K562 (cell line): ENCODE data around the gene ATRX. TPM values are rescaled to one million over a fixed set of nuclear protein-coding genes. Genes with fewer than 3 reads are reported as not detected.

Experiments used
- ATAC-seq: fragments of 200-7000 bp; cut with Tn5 transposase; 3 replicates; pipeline ENCODE4 v1.9.1; 2020; ENCODE audit warnings: moderate library complexity
- BruUV-seq: library from RNA; stranded (reverse); fragments of 400-500 nt; replicated peaks from 2 replicates; lab custom pipeline; 2021; lab: Mats Ljungman, UMichigan
- CTCF ChIA-PET: fragments of 300-600 bp; formaldehyde crosslinking; extraction: SDS; loops from one replicate; lab custom pipeline; 2021; ENCODE audit warnings: low intra/inter-chr PET ratio; lab: Yijun Ruan, JAX
- POLR2A ChIA-PET: fragments of 300-600, 350-650 bp; sonication (Branson Sonifier 250); formaldehyde crosslinking; extraction: SDS; loops from one replicate; lab custom pipeline; 2021; ENCODE audit warnings: antibody characterized with exemption, inconsistent platforms; lab: Yijun Ruan, JAX
- DNase-seq, 4 experiments: peaks; one replicate each; pipeline versions ENCODE4 v3.0.0 to v3.0.0-alpha.2; 2011 to 2018; ENCODE audit warnings: low spot score in 3 of 4, mixed read lengths in 3 of 4; ENCODE audit errors: extremely low read depth in 1 of 4
- FAIRE-seq: peaks from 2 replicates; lab custom pipeline; 2011; peaks lifted over from hg19 to GRCh38; lab: Jason Lieb, UNC
- H2AFZ ChIP-seq: 2 replicates; pipeline ENCODE4 v1.6.0; 2011; ENCODE audit warnings: low read depth, low read length, control low read depth, inconsistent platforms
- H3K27ac ChIP-seq: fragments of 200-600 bp; 3 replicates; pipeline ENCODE4 v1.8.0; 2011; ENCODE audit warnings: low read depth, mild to moderate bottlenecking, control low read depth, inconsistent platforms, low read length, moderate library complexity, mixed read lengths; ENCODE audit errors: extremely low read depth
- H3K27me3 ChIP-seq, 2 experiments: fragments of 300-600 bp in 1 of 2; 2 replicates in 1 of 2; 3 replicates in 1 of 2; pipeline versions ENCODE4 v1.6.0 to v1.8.0; 2011; ENCODE audit warnings: inconsistent platforms in 2 of 2, low read length in 2 of 2, mild to moderate bottlenecking in 1 of 2, mixed read lengths in 1 of 2, moderate library complexity in 1 of 2; ENCODE audit not compliant: control insufficient read depth in 2 of 2, insufficient read depth in 2 of 2
- H3K36me3 ChIP-seq: fragments of 300-600 bp; 3 replicates; pipeline ENCODE4 v1.8.0; 2011; ENCODE audit warnings: mild to moderate bottlenecking, low read length, inconsistent platforms; ENCODE audit not compliant: control insufficient read depth, insufficient read depth
- H3K4me1 ChIP-seq, 2 experiments: fragments of 200-600 bp in 1 of 2; replicated peaks in 1 of 2; 2 replicates in 1 of 2; 3 replicates in 1 of 2; pipeline versions ENCODE4 v1.5.1 to v1.8.0; 2011; ENCODE audit warnings: inconsistent platforms in 2 of 2, low read length in 2 of 2, mild to moderate bottlenecking in 1 of 2, mixed read lengths in 1 of 2, moderate library complexity in 1 of 2; ENCODE audit not compliant: control insufficient read depth in 2 of 2, insufficient read depth in 2 of 2
- H3K4me2 ChIP-seq: 2 replicates; pipeline ENCODE4 v1.6.1; 2011; ENCODE audit warnings: low read length, control low read depth, inconsistent platforms, mixed read lengths; ENCODE audit not compliant: insufficient read depth
- H3K4me3 ChIP-seq: fragments of 200-600 bp; sonication (generic), shearing (Covaris generic); 2 replicates; pipeline ENCODE4 v1.5.1; 2016; ENCODE audit warnings: control low read depth, inconsistent platforms
- H3K79me2 ChIP-seq: fragments of 200-600 bp; 3 replicates; pipeline ENCODE4 v1.8.0; 2011; ENCODE audit warnings: low read length, inconsistent platforms; ENCODE audit not compliant: control insufficient read depth, insufficient read depth
- H3K9ac ChIP-seq, 2 experiments: 2 replicates each; pipeline versions ENCODE4 v1.6.0 to v1.6.1; 2011; ENCODE audit warnings: low read depth in 2 of 2, low read length in 2 of 2, control low read depth in 1 of 2, inconsistent platforms in 1 of 2, mild to moderate bottlenecking in 1 of 2, mixed read lengths in 1 of 2; ENCODE audit not compliant: insufficient read depth in 1 of 2
- H3K9me1 ChIP-seq: one replicate; pipeline ENCODE4 v1.6.0; 2011; ENCODE audit warnings: inconsistent platforms, mild to moderate bottlenecking, low read length, moderate library complexity; ENCODE audit not compliant: control insufficient read depth, insufficient read depth
- H3K9me3 ChIP-seq: replicated peaks from 2 replicates; pipeline ENCODE4 v1.5.1; 2011; ENCODE audit warnings: low read depth, low read length, inconsistent platforms; ENCODE audit not compliant: control insufficient read depth, insufficient read depth
- H4K20me1 ChIP-seq: replicated peaks from 2 replicates; pipeline ENCODE4 v1.6.1; 2011; ENCODE audit warnings: low read length, inconsistent platforms, mixed read lengths; ENCODE audit not compliant: control insufficient read depth, insufficient read depth
- KAT7 ChIP-seq: sonication (generic); formaldehyde crosslinking; IDR thresholded peaks from 2 replicates; pipeline ENCODE4 v1.8.0; 2022; ENCODE audit warnings: missing genetic modification reagents, mild to moderate bottlenecking, borderline replicate concordance
- KDM5B ChIP-seq: fragments of 200-600 bp; sonication (generic); IDR thresholded peaks from 2 replicates; pipeline ENCODE4 v1.6.1; 2012; ENCODE audit warnings: low read depth, mild to moderate bottlenecking, moderate library complexity, low read length, control low read depth, inconsistent platforms; ENCODE audit not compliant: insufficient replicate concordance
- SAFB ChIP-seq: fragments of 200-400 bp; formaldehyde crosslinking; IDR thresholded peaks from 2 replicates; pipeline ENCODE4 v1.6.1; 2017; ENCODE audit warnings: low read depth, low read length, borderline replicate concordance
- ZNF282 ChIP-seq: sonication (generic); formaldehyde crosslinking; IDR thresholded peaks from 2 replicates; pipeline ENCODE4 v1.8.1; 2023; ENCODE audit warnings: missing genetic modification reagents
- WGBS: fragments of 100-300 bp; shearing (Covaris generic); methylation state at CpG from one replicate; pipeline ENCODE4 v1.1.6; 2016; ENCODE audit warnings: low coverage, mixed read lengths; ENCODE audit not compliant: insufficient coverage; ENCODE audit errors: missing lambda C conversion rate; 5-methylcytosine and 5-hydroxymethylcytosine counted together
- in situ Hi-C: fragments of 300-500 bp; cut with MboI; formaldehyde crosslinking; loops from 4 replicates; pipeline ENCODE4 v1.15.0; 2018; ENCODE audit warnings: inconsistent platforms, mixed read lengths
- intact Hi-C: fragments of 100-400 bp; cut with micrococcal nuclease; formaldehyde crosslinking; loops from 2 replicates; pipeline ENCODE4 v1.14.2; 2022
- polyA plus RNA-seq, 8 experiments: library from polyadenylated mRNA; depleted of rRNA in 4 of 8; stranded (reverse) in 5 of 8; unstranded in 3 of 8; fragments of >200 nt; fragmentation: Nextera tagmentation in 2 of 8; fragmentation: Illumina TruSeq in 1 of 8; extraction: Ambion mirVana in 2 of 8; extraction: Trizol in 1 of 8; gene quantifications; 2 replicates each; pipeline versions ENCODE4 v1.2.1 to v1.2.3, GENCODE V29; 2011 to 2014; ENCODE audit warnings: inconsistent platforms in 1 of 8, missing spikeins in 1 of 8
- total RNA-seq, 7 experiments: library from RNA; depleted of rRNA in 6 of 7; stranded (reverse); fragments of >200 nt in 6 of 7; fragmentation: Illumina TruSeq in 2 of 7; extraction: Trizol in 2 of 7; gene quantifications; 2 replicates each; pipeline versions ENCODE4 v1.2.1 to v1.2.3, GENCODE V29; 2011 to 2021; ENCODE audit warnings: low replicate concordance in 1 of 7
- TF ChIP-seq, protein P1 (sequence below), 2 experiments: fragments of 450-650 bp in 1 of 2; sonication (generic) in 1 of 2; formaldehyde crosslinking in 1 of 2; IDR thresholded peaks in 1 of 2; conservative IDR thresholded peaks in 1 of 2; 2 replicates each; pipeline versions ENCODE4 v1.6.1 to v1.8.1; 2016 to 2023; ENCODE audit warnings: mild to moderate bottlenecking in 2 of 2, moderate library complexity in 2 of 2, inconsistent platforms in 1 of 2, missing genetic modification reagents in 1 of 2

ATRX gene
- total and polyA plus RNA-seq, 9 of the 15 experiments (the other 6 are each of a cell fraction or from before 2014, with no cell fraction given), result 7.7 to 23.1 (median 20.2) TPM

DNA sequence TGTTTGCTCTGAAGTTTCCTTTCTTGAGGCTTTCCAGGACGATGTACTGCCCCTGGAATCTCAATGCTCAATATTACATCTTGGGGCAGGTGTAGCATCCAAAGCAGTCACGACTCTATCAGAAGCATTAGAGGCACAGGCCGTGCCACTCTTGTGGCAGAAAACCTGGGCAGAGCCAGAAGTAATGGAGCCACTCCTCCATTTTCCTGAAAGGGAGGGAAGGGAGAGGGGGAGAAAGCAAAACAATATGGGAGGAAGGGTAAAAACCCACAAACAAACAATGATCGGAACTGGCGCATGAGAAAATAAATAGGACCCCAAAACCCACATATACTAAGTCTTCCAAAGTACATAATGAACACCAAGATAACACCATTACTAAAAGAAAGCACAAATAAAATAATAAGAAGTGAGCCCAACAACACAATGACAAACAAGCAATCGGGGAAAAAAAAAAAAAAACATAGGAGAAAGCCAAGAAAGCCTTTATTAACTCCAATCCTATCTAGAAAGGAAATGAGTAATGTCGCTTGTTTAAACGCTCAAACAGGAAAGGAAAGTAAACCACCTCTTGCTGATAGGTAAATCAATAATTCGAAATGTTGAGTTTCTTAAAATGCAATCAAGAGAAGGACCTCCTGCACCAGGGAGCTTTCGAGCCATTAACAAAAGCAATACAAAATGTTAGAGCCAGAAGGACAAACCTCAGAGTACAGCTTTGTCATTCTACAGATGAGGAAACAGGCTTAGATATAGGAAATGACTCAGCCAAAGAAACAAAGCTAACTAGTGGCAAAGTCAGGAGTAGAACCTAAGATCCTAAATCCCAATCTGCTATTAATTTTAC lies 117.4 kb downstream of the ATRX start (continued):
- TF ChIP-seq KDM5B, result no peak
- TF ChIP-seq, protein P1, sequence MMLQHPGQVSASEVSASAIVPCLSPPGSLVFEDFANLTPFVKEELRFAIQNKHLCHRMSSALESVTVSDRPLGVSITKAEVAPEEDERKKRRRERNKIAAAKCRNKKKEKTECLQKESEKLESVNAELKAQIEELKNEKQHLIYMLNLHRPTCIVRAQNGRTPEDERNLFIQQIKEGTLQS (IDR thresholded peaks at IDR 0.05), result peak; percentile 45; the same call in 1 of the 2 replicates
- TF ChIP-seq, protein P1 (CRISPR knock-in tag; conservative IDR thresholded peaks at IDR 0.05), result no peak

DNA sequence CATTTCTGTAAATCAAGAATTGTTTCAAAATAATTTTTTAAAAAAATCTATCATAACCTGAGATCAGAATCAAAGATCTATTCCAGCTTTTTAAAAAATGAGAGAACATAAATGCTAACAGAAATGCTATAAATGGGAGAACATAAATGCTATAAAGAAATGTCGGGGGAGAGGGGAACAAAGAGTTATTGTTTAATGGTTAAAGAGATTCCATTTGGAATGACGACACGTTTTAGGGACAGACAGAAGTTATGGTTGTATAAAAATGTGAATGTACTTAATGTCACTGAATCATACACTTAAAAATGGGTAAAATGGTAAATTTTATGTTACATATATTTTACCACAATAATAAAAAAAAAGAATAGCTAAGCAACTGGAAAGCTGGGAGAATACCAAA lies 127.1 kb downstream of the ATRX start:
- intact Hi-C loops, result no loop called here
- Histone ChIP-seq H3K79me2 (no peaks in the 10 kb centered on the region), H3K9me3 (no peaks in the 10 kb centered on the region), H3K9ac (no peak overlapping the region), H3K4me3 (no peak overlapping the region)
- no peak for FAIRE-seq
- no TSS peak for BruUV-seq
- 52% methylated on average over 3 of the region's 3 CpGs for WGBS
- TF ChIP-seq ZNF282 (CRISPR knock-in tag), result no peak
- TF ChIP-seq SAFB, result no peak
- TF ChIP-seq KAT7 (CRISPR knock-in tag), result no peak
- TF ChIP-seq, all 486 proteins: peak for 0
- POLR2A ChIA-PET, result no interaction called here
- Histone ChIP-seq H2AFZ (no peak overlapping the region), H3K27ac (no peak overlapping the region), H4K20me1 (no peaks in the 10 kb centered on the region), H3K27me3 (no peaks in the 10 kb centered on the region), H3K4me1 (no peaks in the 10 kb centered on the region), H3K36me3 (peaks cover 6% of the 10 kb centered on the region; the same call in 1 of the 3 replicates), H3K4me2 (no peak overlapping the region), H3K9me1 (no peaks in the 10 kb centered on the region)
- CTCF ChIA-PET, result no interaction called here
- ATAC-seq, result no peak
- in situ Hi-C loops, result no loop called here
- no peak for DNase-seq
